HCT116 (cell line): ENCODE measurements around the gene LYRM4. TPM values are rescaled to one million over a fixed set of nuclear protein-coding genes. Genes with fewer than 3 reads are reported as not detected.

Experiments
- ATAC-seq: fragments of 200-7000 bp; cut with Tn5 transposase; 2 replicates; pipeline ENCODE4 v1.9.1; 2020; ENCODE audit warnings: mild to moderate bottlenecking, moderate library complexity
- BruUV-seq: library from RNA; stranded (reverse); fragments of 400-500 nt; replicated peaks from 2 replicates; lab custom pipeline; 2021; lab: Mats Ljungman, UMichigan
- CTCF ChIA-PET: fragments of 300-600 bp; sonication (Branson Sonifier 250); formaldehyde crosslinking; loops from one replicate; lab custom pipeline; 2021; ENCODE audit warnings: antibody characterized with exemption; lab: Charles Lee
- POLR2A ChIA-PET: fragments of 300-600, 350-600 bp; sonication (Branson Sonifier 250); formaldehyde crosslinking; loops from one replicate; lab custom pipeline; 2021; ENCODE audit warnings: antibody characterized with exemption; lab: Charles Lee
- RAD21 ChIA-PET, 2 experiments: fragments of 300-600 bp; sonication (Branson Sonifier 250); formaldehyde crosslinking; loops; one replicate each; lab custom pipeline; 2023; ENCODE audit warnings: low total read pairs in 2 of 2; ENCODE audit not compliant: uncharacterized antibody in 2 of 2, unreplicated experiment in 2 of 2, low non-redundant PET in 1 of 2; lab: Charles Lee
- DNase-seq: peaks from one replicate; pipeline ENCODE4 v3.0.0-alpha.2; 2010; ENCODE audit warnings: low read depth, low spot score
- H2AFZ ChIP-seq: fragments of 200-600 bp; shearing (Covaris generic), sonication (generic); 2 replicates; pipeline ENCODE4 v1.6.1; 2017; ENCODE audit warnings: low read depth, mixed run types, mixed read lengths, antibody characterized with exemption, low read length; ENCODE audit not compliant: poor library complexity, severe bottlenecking
- H3K27ac ChIP-seq: 2 replicates; pipeline ENCODE4 v1.5.1; 2012; ENCODE audit warnings: low read depth, low read length
- H3K27me3 ChIP-seq: fragments of 200-600 bp; sonication (generic); 2 replicates; pipeline ENCODE4 v1.6.1; 2016; ENCODE audit warnings: mixed run types, low read length, mixed read lengths; ENCODE audit not compliant: insufficient read depth
- H3K36me3 ChIP-seq, 2 experiments: fragments of 200-500 bp in 1 of 2; fragments of 200-600 bp in 1 of 2; sonication (Bioruptor generic) in 1 of 2; sonication (generic) in 1 of 2; 2 replicates each; pipeline versions ENCODE4 v1.5.1 to v1.6.1; 2014 to 2016; ENCODE audit warnings: low read length in 2 of 2, inconsistent platforms in 1 of 2, mixed read lengths in 1 of 2, mixed run types in 1 of 2; ENCODE audit not compliant: insufficient read depth in 2 of 2, control insufficient read depth in 1 of 2
- H3K4me1 ChIP-seq, 2 experiments: fragments of 200-600 bp in 1 of 2; sonication (generic) in 1 of 2; 2 replicates each; pipeline versions ENCODE4 v1.5.1 to v1.6.1; 2012 to 2017; ENCODE audit warnings: low read length in 2 of 2, inconsistent platforms in 1 of 2, mild to moderate bottlenecking in 1 of 2, mixed read lengths in 1 of 2, mixed run types in 1 of 2, moderate library complexity in 1 of 2; ENCODE audit not compliant: insufficient read depth in 2 of 2, control insufficient read depth in 1 of 2
- H3K4me2 ChIP-seq: fragments of 200-600 bp; sonication (generic); 2 replicates; pipeline ENCODE4 v1.6.1; 2017; ENCODE audit warnings: mixed run types, low read length, mixed read lengths
- H3K4me3 ChIP-seq, 2 experiments: fragments of 200-600 bp in 1 of 2; sonication (generic) in 1 of 2; replicated peaks in 1 of 2; 2 replicates each; pipeline ENCODE4 v1.5.1; 2011 to 2016; ENCODE audit warnings: low read length in 2 of 2, control low read depth in 1 of 2, low read depth in 1 of 2, mild to moderate bottlenecking in 1 of 2, mixed read lengths in 1 of 2, mixed run types in 1 of 2
- H3K79me2 ChIP-seq: fragments of 200-600 bp; sonication (generic); 2 replicates; pipeline ENCODE4 v1.6.1; 2017; ENCODE audit warnings: mild to moderate bottlenecking, mixed run types, low read length, moderate library complexity, mixed read lengths; ENCODE audit not compliant: insufficient read depth
- H3K9ac ChIP-seq: fragments of 200-600 bp; sonication (generic); 2 replicates; pipeline ENCODE4 v1.6.1; 2016; ENCODE audit warnings: low read length, mixed read lengths
- H3K9me2 ChIP-seq: fragments of 200-600 bp; sonication (generic), shearing (Covaris generic); 2 replicates; pipeline ENCODE4 v1.6.1; 2017; ENCODE audit warnings: mixed run types, mild to moderate bottlenecking, moderate library complexity; ENCODE audit not compliant: insufficient read depth
- H3K9me3 ChIP-seq, 2 experiments: fragments of 200-500 bp in 1 of 2; fragments of 200-600 bp in 1 of 2; sonication (Bioruptor generic) in 1 of 2; sonication (generic) in 1 of 2; 2 replicates each; pipeline ENCODE4 v1.6.1; 2014 to 2017; ENCODE audit warnings: low read length in 2 of 2, mixed read lengths in 2 of 2, inconsistent platforms in 1 of 2, low read depth in 1 of 2, mild to moderate bottlenecking in 1 of 2, mixed run types in 1 of 2, moderate library complexity in 1 of 2; ENCODE audit not compliant: control insufficient read depth in 1 of 2, insufficient read depth in 1 of 2
- H4K20me1 ChIP-seq: fragments of 200-600 bp; sonication (generic), shearing (Covaris generic); 2 replicates; pipeline ENCODE4 v1.6.1; 2017; ENCODE audit warnings: mixed run types, mild to moderate bottlenecking, moderate library complexity; ENCODE audit not compliant: insufficient read depth
- ATF3 ChIP-seq: IDR thresholded peaks from 2 replicates; pipeline ENCODE4 v1.6.1; 2012
- CBX3 ChIP-seq: IDR thresholded peaks from 2 replicates; pipeline ENCODE4 v1.6.1; 2012; ENCODE audit warnings: low read depth
- CEBPB ChIP-seq: IDR thresholded peaks from 2 replicates; pipeline ENCODE4 v1.6.1; 2012; ENCODE audit warnings: low read depth
- EGR1 ChIP-seq: IDR thresholded peaks from 2 replicates; pipeline ENCODE4 v1.6.1; 2012; ENCODE audit warnings: low read depth
- ELF1 ChIP-seq: IDR thresholded peaks from 2 replicates; pipeline ENCODE4 v1.6.1; 2012; ENCODE audit warnings: low read depth, borderline replicate concordance
- EZH2 ChIP-seq: fragments of 200-600 bp; sonication (generic); IDR thresholded peaks from 2 replicates; pipeline ENCODE4 v1.6.1; 2017; ENCODE audit warnings: antibody characterized with exemption, mixed run types
- EZH2phosphoT487 ChIP-seq: fragments of 200-600 bp; IDR thresholded peaks from 2 replicates; pipeline ENCODE4 v1.6.1; 2018; ENCODE audit warnings: antibody characterized with exemption, borderline replicate concordance
- JUND ChIP-seq: IDR thresholded peaks from 2 replicates; pipeline ENCODE4 v1.6.1; 2012
- MAX ChIP-seq: IDR thresholded peaks from 2 replicates; pipeline ENCODE4 v1.6.1; 2012
- POLR2A ChIP-seq: IDR thresholded peaks from 2 replicates; pipeline ENCODE4 v1.7.0; 2011; ENCODE audit warnings: borderline replicate concordance; ENCODE audit not compliant: insufficient read depth, insufficient read length; ENCODE audit errors: extremely low read depth
- POLR2AphosphoS5 ChIP-seq: IDR thresholded peaks from 2 replicates; pipeline ENCODE4 v1.6.1; 2011; ENCODE audit warnings: mild to moderate bottlenecking, low read depth, low read length, moderate library complexity
- RAD21 ChIP-seq: IDR thresholded peaks from 2 replicates; pipeline ENCODE4 v1.6.1; 2012; ENCODE audit warnings: low read depth, mild to moderate bottlenecking
- REST ChIP-seq: IDR thresholded peaks from 2 replicates; pipeline ENCODE4 v1.6.1; 2012; ENCODE audit warnings: low read depth
- SIN3A ChIP-seq: IDR thresholded peaks from 2 replicates; pipeline ENCODE4 v1.6.1; 2012; ENCODE audit warnings: low read depth
- SP1 ChIP-seq: IDR thresholded peaks from 2 replicates; pipeline ENCODE4 v1.6.1; 2012; ENCODE audit warnings: low read depth
- TCF7L2 ChIP-seq: IDR thresholded peaks from 2 replicates; pipeline ENCODE4 v1.7.0; 2011; ENCODE audit warnings: borderline replicate concordance, inconsistent platforms; ENCODE audit not compliant: insufficient read depth, insufficient read length; ENCODE audit errors: extremely low read depth
- YY1 ChIP-seq: IDR thresholded peaks from 2 replicates; pipeline ENCODE4 v1.6.1; 2011; ENCODE audit warnings: low read length, low read depth, moderate library complexity, mild to moderate bottlenecking; ENCODE audit not compliant: insufficient replicate concordance; ENCODE audit errors: extremely low read depth
- ZBTB33 ChIP-seq: IDR thresholded peaks from 2 replicates; pipeline ENCODE4 v1.6.1; 2011; ENCODE audit warnings: mild to moderate bottlenecking, low read length, moderate library complexity; ENCODE audit not compliant: insufficient replicate concordance; ENCODE audit errors: extremely low read depth
- ZFX ChIP-seq: fragments of 450-650 bp; IDR thresholded peaks from 2 replicates; pipeline ENCODE4 v1.6.1; 2017
- intact Hi-C: fragments of 100-400 bp; cut with micrococcal nuclease; formaldehyde crosslinking; loops from 2 replicates; pipeline ENCODE4 v1.10.0; 2022
- total RNA-seq: library from RNA; stranded (reverse); gene quantifications from one replicate; pipeline ENCODE4 v1.2.1, GENCODE V29; 2021; ENCODE audit not compliant: unreplicated experiment

LYRM4 gene
- total RNA-seq, 1 experiment from 2014 or later, result 30.1 TPM

- peaks cover 70% of the 10 kb centered on the region for H3K79me2 ChIP-seq
These were observed 9.8 kb downstream of the LYRM4 start for GRCh38 chr6:5250911-5251310.

More at GRCh38 chr6:5250911-5251310, 9.8 kb downstream of the LYRM4 start:
- no peaks in the 10 kb centered on the region for H3K27me3 ChIP-seq
- ChIA-PET RAD21 (no interaction called here), POLR2A (no interaction called here), CTCF (no interaction called here)
- peaks cover 0 to 5% of the 10 kb centered on the region in 2 experiments; a peak in 1 of 4 replicates for H3K36me3 ChIP-seq
- H3K27ac ChIP-seq, result no peak overlapping the region
- H4K20me1 ChIP-seq, result no peaks in the 10 kb centered on the region
- no peak overlapping the region for H3K4me3 ChIP-seq
- intact Hi-C loops, result no loop called here
- no peak overlapping the region for H3K4me2 ChIP-seq
- no peaks in the 10 kb centered on the region; a peak in 1 of 4 replicates for H3K9me3 ChIP-seq
- peaks cover 0 to 7% of the 10 kb centered on the region in 2 experiments; a peak in 1 of 4 replicates for H3K4me1 ChIP-seq
- ATAC-seq, result no peak
- TF ChIP-seq EZH2phosphoT487 (no peak), ZBTB33 (no peak), MAX (no peak), POLR2A (no peak), RAD21 (no peak), YY1 (no peak), POLR2AphosphoS5 (no peak), CEBPB (no peak), ATF3 (no peak), REST (no peak), SIN3A (no peak), EGR1 (no peak), SP1 (no peak), CBX3 (no peak), TCF7L2 (no peak), EZH2 (no peak), JUND (no peak), ZFX (no peak), ELF1 (no peak)
- no peak overlapping the region for H3K9ac ChIP-seq
- BruUV-seq, result no TSS peak
- DNase-seq, result no peak
- H2AFZ ChIP-seq, result no peak overlapping the region
- no peaks in the 10 kb centered on the region for H3K9me2 ChIP-seq
